GM12874 (cell line): ENCODE measurements around the gene PIK3C3.

Experiments used
- CTCF ChIP-seq: IDR thresholded peaks from 2 replicates; pipeline ENCODE4 v1.5.1; 2011; ENCODE audit warnings: low read depth, mild to moderate bottlenecking, control low read depth, low read length, moderate library complexity; ENCODE audit not compliant: insufficient read depth

The PIK3C3 gene

GRCh38 chr18:42025491-42025890, 70.5 kb downstream of the PIK3C3 start:
- TF ChIP-seq CTCF: no peak

DNA sequence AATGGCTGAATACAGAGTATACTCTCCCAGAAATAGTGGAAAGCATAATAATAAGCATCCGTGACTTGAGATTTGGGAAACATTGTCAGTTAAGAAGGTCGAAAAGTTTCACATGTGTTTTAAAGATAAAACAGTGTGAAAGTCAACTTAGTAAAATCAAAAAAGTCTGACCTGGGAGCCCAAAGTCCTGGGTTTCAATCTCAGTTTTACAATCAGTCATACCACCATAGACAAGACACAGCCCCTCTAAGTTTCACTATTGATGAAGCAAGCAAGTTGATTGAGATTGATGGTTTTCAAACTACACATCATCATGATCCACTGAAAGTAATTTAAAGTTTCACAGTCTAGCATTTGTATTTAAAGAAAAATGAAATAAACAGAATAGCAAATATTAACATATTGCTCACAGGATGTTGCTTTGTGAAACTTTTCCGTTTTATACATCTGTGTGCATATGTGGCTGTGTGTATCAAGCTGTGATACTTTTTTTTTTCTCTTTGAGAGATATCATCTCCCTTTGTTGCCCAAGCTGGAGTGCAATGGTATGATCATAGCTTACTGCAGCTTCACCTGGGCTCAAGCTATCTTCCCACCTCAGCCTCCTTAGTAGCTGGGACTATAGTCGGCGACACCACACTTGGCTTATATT, 71.1 kb downstream of the PIK3C3 start:
- no peak for TF ChIP-seq CTCF

GRCh38 chr18:42028247-42028832, 73.3 kb downstream of the PIK3C3 start:
- peak; percentile 67 for TF ChIP-seq CTCF

DNA sequence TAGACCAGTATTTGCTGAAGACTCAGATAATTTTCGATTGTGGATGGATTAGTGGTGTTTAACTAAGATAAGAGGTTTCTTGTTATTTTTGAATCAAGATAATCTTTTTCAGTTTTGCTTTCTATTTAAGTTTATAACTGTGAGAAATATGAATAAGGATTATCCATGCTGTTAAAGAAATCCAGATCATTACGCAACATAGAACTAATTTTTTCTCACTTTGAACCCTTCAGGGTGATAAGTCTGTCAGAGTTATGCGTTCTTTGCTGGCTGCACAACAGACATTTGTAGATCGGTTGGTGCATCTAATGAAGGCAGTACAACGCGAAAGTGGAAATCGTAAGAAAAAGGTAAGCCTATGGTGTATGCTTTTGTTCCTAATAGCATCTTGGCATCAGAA, 74.1 kb downstream of the PIK3C3 start:
- TF ChIP-seq CTCF: no peak

- TF ChIP-seq CTCF: peak; percentile 51; the same call in 1 of the 2 replicates
Measured at GRCh38 chr18:42030586-42031182, 75.7 kb downstream of the PIK3C3 start.

- TF ChIP-seq CTCF: no peak
Measured at GRCh38 chr18:42032447-42032846, 77.4 kb downstream of the PIK3C3 start.

DNA sequence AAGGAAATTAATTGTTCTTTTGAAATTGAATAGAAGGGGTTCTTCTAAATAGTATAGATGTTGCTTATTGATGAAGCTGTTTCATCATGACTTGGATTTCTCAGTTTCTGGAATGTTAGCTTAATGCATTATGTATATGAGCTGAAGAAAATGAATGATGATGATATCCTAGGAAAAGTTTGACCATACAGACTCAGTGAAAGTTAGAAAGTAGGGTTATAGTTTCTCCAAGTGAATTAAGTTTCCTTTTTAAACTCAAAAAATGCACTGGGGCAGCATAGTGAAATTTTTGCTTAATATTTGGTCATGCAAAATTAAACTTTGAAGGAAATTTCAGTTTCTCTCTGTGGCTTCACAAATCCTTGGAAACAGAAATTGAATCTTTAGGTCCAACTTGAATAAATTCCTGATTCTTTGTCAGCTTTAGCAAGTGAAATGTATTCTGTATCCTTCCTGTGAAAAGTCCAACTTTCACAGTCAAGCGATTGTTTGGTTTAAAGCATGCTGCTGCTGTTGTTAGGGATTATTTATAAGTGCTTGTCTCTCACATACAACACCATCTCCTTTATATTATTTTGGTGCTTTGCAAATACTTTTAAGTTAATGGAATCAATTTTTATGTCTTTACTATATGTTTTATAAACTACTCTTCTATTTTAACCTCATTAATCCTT, 78.2 kb downstream of the PIK3C3 start:
- TF ChIP-seq CTCF: no peak
